HCEC 1CT (cell line): ENCODE results near the gene ZDHHC24.

Source experiments
- DNase-seq: peaks from one replicate; pipeline ENCODE4 v3.0.0-alpha.2; 2017

ZDHHC24 gene

DNA sequence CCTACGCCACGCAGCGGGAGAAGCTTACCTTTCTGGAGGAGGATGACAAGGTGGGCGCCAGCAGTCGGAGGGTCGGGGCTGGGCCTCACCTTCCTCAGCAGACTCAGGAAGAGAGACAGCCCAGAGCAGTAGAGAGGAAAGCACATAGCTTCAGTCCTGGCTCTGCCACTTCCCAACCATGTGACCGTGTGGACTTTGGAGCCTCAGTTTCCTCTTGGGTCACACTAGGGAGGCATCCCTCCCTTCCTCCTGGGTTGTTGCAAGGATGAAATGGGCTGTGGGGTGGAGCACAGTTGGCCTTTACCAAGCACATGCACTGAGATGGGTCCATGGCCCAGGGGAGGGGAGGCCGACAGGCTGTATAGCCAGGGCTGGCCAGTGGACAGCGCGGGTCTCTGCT lies 52.7 kb downstream of the ZDHHC24 start:
- DNase-seq = no peak

GRCh38 chr11:66492161-66492865 lies 53.5 kb downstream of the ZDHHC24 start:
- DNase-seq = no peak

- no peak for DNase-seq
These were observed 54.4 kb downstream of the ZDHHC24 start for GRCh38 chr11:66491315-66491935.

DNA sequence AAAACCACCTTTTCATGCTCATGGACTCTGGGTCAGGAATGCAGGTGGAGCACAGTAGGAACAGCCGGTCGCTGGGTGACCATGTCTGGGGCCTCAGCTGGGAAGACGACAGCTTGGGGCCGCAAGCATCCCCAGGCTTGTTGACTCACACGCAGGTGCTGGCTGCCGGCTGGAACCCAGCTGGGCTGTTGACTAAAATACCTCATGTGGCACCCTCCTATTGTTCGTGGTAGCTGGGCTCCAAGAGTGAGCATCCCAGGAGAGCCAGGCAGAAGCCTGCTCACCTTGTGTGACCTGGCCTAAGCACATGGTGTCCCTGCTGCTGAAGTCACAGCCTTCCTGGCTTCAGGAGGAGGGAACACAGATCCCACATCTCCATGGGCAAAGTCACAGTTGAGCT lies 56.2 kb downstream of the ZDHHC24 start:
- DNase-seq = no peak

- DNase-seq = no peak
These were observed 56.9 kb downstream of the ZDHHC24 start for GRCh38 chr11:66488957-66489356.

DNA sequence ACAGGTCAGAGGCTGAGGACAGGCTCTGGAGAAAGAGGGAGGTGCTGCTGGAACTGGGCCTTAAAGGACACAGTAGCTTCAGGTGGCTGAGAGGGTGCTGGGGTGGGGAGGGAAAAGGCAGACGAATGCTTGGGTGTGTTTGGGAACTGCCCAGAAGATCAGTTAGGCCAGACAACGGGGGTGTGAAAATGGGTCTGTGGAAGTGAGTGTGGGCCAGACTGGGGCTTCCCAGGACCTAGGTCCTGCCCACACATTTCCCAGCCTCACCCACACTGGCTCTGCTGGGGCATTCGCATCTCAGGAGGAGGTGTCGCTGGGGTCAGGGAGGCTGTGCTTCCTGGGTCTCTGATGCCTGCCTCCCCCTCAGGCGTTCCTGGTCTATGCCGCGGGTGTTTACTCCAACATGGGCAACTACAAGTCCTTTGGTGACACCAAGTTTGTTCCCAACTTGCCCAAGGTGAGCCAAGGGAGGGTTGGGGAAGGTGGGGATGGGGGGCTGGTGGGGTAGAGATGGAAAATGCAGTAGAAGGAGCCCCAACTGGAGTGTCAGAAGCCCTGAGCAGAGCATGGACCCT lies 61.0 kb downstream of the ZDHHC24 start:
- DNase-seq = no peak

- peak; percentile 97 for DNase-seq
These were observed 65.5 kb downstream of the ZDHHC24 start, which contains the start of gene DPP3 for GRCh38 chr11:66480117-66480938. Gene DPP3 (plus strand): TSS chr11:66480434. CDS start chr11:66482201, 1,767 bp downstream.

GRCh38 chr11:66479394-66480116 lies 66.3 kb downstream of the ZDHHC24 start:
- DNase-seq = peak; percentile 29

GRCh38 chr11:66478729-66479393 lies 67.0 kb downstream of the ZDHHC24 start:
- no peak for DNase-seq

DNA sequence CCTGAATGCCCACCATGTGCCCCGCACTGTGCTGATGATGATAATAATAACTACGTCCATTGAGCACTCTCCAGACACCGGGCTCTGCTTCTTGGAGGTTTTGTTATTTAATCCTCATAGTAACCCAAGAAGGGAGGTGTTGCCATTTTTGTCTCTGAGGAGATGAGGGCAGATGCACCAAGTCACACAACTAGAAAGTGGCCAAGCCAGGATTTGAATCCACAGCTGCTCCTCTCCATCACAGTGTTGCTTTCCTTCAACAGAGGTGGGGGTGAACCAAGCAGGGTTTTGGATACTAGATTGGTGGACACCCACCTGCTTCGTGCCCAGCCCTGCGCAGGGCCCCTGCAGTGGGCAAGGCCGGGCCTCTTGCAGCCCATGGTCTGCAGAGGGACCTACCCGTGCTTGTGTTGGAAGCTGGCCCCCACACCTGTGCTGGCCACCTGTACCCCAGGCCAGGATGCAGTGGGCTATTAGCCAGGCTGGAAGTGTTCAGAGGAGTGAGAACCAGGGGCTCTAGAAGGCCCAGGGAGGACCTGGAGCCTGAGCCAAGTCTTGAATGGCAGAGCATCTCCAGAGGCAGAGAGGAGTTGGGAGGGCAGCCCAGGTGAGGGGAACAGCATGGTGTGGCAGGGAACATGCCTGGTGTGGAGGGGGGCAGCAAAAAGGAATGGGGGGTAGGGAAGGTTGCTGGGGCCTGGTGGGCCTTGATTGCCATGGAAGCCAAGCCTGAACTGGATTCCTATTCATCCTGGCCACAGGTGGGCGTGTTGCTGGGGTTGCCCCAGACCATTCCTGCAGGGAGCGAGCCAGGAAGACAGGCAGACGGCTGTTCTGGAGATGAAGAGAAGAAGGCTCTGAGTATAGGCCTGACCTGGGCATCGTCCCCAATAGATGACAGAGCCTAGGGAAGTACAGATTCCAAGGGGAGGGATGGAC lies 68.3 kb downstream of the ZDHHC24 start:
- DNase-seq = no peak

GRCh38 chr11:66476841-66477251 lies 69.0 kb downstream of the ZDHHC24 start:
- DNase-seq = no peak

DNA sequence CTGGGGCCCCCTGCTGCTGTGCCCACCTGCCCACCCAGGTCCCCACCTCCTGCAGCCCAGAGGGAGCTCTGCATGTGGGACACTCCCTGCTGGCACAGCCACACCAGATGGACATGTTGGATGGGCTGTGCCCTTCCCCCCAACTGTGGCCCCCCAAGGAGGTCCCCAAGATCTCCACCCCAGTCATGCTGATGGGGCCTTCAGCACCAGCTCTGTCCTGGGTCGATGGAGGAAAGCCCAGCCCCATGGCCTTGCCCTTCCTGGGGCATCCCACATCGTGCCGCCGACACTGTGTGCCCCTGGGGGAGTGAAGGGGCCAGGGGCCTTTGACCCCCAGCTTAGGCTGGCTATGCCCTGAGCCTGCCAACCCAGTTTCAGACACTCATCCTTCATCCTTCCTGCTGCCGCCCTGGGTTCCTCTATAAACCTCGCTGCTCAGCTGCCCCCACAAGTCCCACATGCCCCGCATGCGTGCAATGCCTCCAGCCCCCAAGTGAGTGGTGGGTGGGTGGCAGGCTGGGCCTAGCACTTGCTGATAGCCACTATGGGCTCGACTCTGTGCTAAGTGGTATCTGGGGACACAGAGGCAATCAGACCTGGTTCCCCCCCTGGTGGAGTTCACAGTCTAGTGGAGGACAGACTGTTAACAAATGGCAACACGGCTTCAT lies 69.5 kb downstream of the ZDHHC24 start:
- no peak for DNase-seq

DNA sequence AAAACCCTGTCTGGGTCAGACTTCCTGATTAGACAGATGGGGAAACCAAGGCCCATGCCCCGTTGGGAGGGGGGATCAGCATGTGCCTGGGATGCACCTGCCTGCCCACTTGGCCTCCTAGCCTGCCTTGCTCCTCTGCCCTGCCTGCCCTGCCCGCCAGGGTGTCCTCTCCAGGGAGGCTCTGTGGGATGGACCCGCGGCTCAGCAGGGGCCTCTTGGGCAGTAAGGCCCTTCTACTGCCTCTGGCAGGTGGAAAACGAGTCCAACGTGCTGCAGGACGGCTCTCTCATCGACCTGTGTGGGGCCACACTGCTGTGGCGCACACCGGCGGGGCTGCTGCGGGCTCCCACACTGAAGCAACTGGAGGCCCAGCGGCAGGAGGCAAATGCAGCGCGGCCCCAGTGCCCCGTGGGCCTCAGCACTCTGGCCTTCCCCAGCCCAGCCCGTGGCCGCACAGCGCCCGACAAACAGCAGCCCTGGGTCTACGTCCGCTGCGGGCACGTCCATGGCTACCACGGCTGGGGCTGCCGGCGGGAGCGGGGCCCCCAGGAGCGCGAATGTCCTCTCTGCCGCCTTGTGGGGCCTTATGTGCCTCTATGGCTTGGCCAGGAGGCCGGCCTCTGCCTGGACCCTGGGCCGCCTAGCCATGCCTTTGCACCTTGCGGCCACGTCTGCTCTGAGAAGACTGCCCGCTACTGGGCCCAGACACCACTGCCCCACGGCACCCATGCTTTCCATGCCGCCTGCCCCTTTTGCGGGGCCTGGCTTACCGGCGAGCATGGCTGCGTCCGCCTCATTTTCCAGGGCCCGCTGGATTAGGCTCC lies 70.3 kb downstream of the ZDHHC24 start:
- DNase-seq = no peak

DNA sequence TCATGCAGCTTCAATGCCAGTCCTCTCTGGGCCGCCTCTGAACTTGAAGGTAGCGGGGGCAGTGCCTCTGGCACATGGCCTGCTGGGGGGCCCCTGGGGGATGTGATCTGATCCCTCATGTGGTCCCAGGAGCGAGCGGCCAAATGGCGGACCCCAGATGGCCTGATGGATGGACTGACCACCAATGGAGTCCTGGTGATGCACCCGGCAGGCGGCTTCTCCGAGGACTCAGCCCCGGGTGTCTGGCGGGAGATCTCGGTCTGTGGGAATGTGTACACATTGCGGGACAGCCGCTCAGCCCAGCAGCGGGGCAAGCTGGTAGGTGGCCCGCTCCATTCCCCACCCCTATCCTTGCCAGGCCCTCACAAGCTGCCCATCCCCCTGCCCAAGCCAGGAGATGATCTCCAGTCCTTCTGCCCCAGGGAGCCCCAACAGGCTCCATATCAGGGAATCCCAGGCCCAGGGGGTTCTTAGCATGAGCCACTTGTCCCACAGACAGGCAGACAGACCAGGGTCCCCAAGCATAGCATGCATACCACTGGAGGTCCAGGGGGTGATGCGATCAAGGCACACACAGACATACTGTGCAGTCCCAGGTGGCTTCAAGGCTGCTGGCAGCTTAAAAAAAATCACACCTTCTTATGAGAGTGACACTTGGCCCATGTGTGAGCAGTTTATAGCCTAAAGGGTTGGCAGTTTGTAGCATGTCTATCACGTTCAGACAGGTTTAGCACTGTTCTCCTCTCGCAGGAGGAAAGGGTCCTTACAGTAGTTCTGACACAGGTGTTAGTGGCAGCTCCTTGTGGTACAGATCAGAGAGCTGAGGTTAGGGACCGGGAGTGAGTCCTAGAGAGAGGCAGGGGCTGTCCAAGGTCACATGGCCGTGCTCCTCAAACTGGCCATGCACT lies 72.0 kb downstream of the ZDHHC24 start:
- DNase-seq = no peak

GRCh38 chr11:66473167-66473566 lies 72.7 kb downstream of the ZDHHC24 start:
- DNase-seq = no peak

DNA sequence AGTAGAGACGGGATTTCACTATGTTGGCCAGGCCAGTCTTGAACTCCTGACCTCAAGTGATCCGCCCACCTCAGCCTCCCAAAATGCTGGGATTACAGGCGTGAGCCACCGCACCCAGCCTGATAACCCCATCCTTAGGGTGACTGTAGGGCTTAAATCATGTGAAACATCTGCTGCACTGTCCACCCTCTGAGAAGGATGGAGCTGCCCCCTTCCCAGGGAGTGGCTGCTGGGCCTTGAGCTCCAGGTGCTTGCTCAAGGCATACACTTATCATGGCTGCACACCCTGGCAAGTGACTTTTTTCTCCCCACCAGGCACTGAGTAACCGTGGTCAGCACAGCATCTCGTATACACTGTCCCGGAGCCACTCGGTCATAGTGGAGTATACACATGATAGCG lies 73.8 kb downstream of the ZDHHC24 start:
- DNase-seq = no peak

GRCh38 chr11:66471142-66471541 lies 74.7 kb downstream of the ZDHHC24 start:
- no peak for DNase-seq
